Heart right ventricle (tissue), 16 donors: ENCODE results near the gene KLHDC7B. TPM values are rescaled to one million over a fixed set of nuclear protein-coding genes. Genes with fewer than 3 reads are reported as not detected.

Experiments used
- ATAC-seq, 8 donors: fragments of 200-7000 bp; cut with Tn5 transposase; one replicate each; pipeline ENCODE4 v1.9.1; 2020; ENCODE audit warnings: mild to moderate bottlenecking in 8 of 8, moderate library complexity in 8 of 8, moderate number of reproducible peaks in 1 of 8
- DNase-seq, 2 donors: peaks; one replicate each; pipeline ENCODE4 v3.0.0-alpha.2; 2020
- H3K27ac ChIP-seq, 10 donors: fragments of 200-600 bp; sonication (generic) in 2 of 10; one replicate each; pipeline versions ENCODE4 v1.5.0 to v1.8.0; 2020 to 2022; ENCODE audit warnings: mild to moderate bottlenecking in 3 of 10
- H3K27me3 ChIP-seq, 7 donors: fragments of 200-600 bp; one replicate each; pipeline ENCODE4 v1.8.0; 2021 to 2022; ENCODE audit warnings: mild to moderate bottlenecking in 2 of 7
- H3K36me3 ChIP-seq, 9 donors: fragments of 200-600 bp; sonication (generic) in 1 of 9; one replicate each; pipeline versions ENCODE4 v1.5.0 to v1.8.0; 2020 to 2022; ENCODE audit warnings: mild to moderate bottlenecking in 2 of 9
- H3K4me1 ChIP-seq, 9 donors: fragments of 200-600 bp; sonication (generic) in 1 of 9; one replicate each; pipeline versions ENCODE4 v1.5.0 to v1.8.0; 2020 to 2022; ENCODE audit warnings: mild to moderate bottlenecking in 4 of 9
- H3K4me3 ChIP-seq, 10 donors: fragments of 200-600 bp; sonication (generic) in 2 of 10; one replicate each; pipeline versions ENCODE4 v1.5.0 to v1.8.0; 2020 to 2022; ENCODE audit warnings: mild to moderate bottlenecking in 7 of 10, moderate library complexity in 2 of 10
- H3K9me3 ChIP-seq, 11 donors: fragments of 200-600 bp in 10 of 11; sonication (generic) in 2 of 11; one replicate each; pipeline versions ENCODE4 v1.5.0 to v1.8.0; 2013 to 2022; ENCODE audit warnings: mild to moderate bottlenecking in 2 of 11, control low read depth in 1 of 11, moderate library complexity in 1 of 11
- CTCF ChIP-seq, 9 donors: fragments of 200-600 bp; sonication (generic) in 2 of 9; IDR thresholded peaks; one replicate each; pipeline versions ENCODE4 v1.5.0 to v1.8.0; 2021 to 2022; ENCODE audit warnings: antibody characterized with exemption in 9 of 9, mild to moderate bottlenecking in 5 of 9, moderate library complexity in 1 of 9
- WGBS, 2 donors: extraction: QIAGEN DNeasy Blood & Tissue Kit; methylation state at CpG; one replicate each; pipeline ENCODE4 v1.1.7; 2013; ENCODE audit warnings: inconsistent platforms in 1 of 2; 5-methylcytosine and 5-hydroxymethylcytosine counted together
- intact Hi-C, 10 donors: fragments of 100-400 bp; cut with DNase I; formaldehyde crosslinking; loops; one replicate each; pipeline versions ENCODE4 v1.11.1 to v1.14.2; 2022
- polyA plus RNA-seq, 2 donors: library from polyadenylated mRNA; stranded (reverse); fragments of 200-250 nt; gene quantifications; one replicate each; pipeline ENCODE4 v1.2.3, GENCODE V29; 2013
- total RNA-seq, 10 donors: library from RNA; stranded (reverse); fragmentation: NEBNext Ultra II Directional in 3 of 10; extraction: Animal tissue kit (Norgen Biotek cat#: 25700) in 3 of 10; gene quantifications; one replicate each; pipeline versions ENCODE4 v1.2.1 to v1.2.4, GENCODE V29; 2021 to 2023
- donor health status: Arrhythmogenic right ventricular cardiomyopathy.
- donor health status: ischemic (EF 13 %, LVEDD 7.1; RV severe dilation, severe dysfunction).
- donor health status: healthy with polysubstance abuse.
- donor health status: DM: no; HTN: yes; CAD: no.
- donor health status: DM: no; HTN: no; CAD: no.
- donor health status: ischemic (EF 25% LVEDD 6.9; RV normal size, moderate dysfunction).
- donor health status: ischemic (EF 25% LVEDD 5.7; RV mildly dilated, moderate dysfunction).
- donor health status: healthy.
- donor health status: DM: yes; HTN: yes; CAD: no.
- donor health status: Ischemic cardiomyopathy.
- donor health status: ischemic (EF 35%, LVEDD 5.7; RV mildly dilated, moderate dysfunction).
- donor health status: nonischemic (EF 11% LVEDD 7.7; RV severe dilation, severe dysfunction).
- donor health status: DM: yes; HTN: yes; CAD: no.
- donor health status: PGD.
- donor health status: ischemic (EF 29% LVEDD 5.4; RV normal size, mild dysfunction).
- donor health status: nonischemic (EF 23%, LVEDD 6.1; RV moderate dilation, normal function).

Gene KLHDC7B
- total and polyA plus RNA-seq, 12 donors = 0.10 to 1.3 (median 0.13) TPM; not detected in 7

DNA sequence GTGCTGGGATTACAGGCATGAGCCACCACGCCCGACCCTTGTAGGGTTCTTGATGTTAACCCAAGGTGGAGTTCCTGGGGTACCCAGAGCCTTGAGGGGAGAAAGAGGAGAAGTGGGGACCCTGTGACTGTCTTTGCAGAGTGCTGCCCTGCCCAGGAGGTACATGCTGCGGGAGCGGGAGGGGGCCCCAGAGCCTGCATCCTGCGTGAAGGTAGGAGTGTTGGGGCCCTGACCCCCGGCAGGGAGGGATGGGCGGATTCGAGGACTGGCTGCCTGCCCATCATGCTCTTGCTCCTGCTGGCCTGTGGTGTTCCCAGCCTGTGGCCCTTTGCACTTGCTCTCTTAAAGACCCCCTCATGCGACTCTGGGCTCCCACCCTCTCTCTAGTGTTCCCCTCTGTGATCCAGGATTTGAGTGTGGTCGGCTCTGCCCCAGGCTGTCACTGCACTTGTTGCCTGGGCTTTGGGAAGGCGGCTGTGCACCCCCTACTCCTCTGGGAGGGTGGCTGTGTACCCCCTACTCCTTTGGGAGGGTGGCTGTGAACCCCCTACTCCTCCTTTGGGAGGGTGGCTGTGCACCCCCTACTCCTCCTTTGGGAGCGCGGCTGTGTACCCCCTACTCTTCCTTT, 24.8 kb upstream of the KLHDC7B start:
- no peak for DNase-seq
- TF ChIP-seq CTCF (IDR thresholded peaks at IDR 0.05) = no peak
- Histone ChIP-seq H3K27me3 (no peaks in the 10 kb centered on the region), H3K9me3 (no peaks in the 10 kb centered on the region), H3K27ac (no peak overlapping the region), H3K4me3 (no peak overlapping the region), H3K36me3 (peaks cover 0 to 87% (median 44%) of the 10 kb centered on the region in 9 donors), H3K4me1 (peaks cover 4 to 17% (median 14%) of the 10 kb centered on the region in 9 donors)
- ATAC-seq = no peak
- intact Hi-C loops = loop anchor here in 2 of 10 donors (5.0 to 10.0 kb wide), 2 partner anchors 61 to 276 kb away; partner anchors contain the start of genes CHKB (in 1 of the 2) and TUBGCP6 (in 1 of the 2)
- 94 to 95% methylated on average over 13 of the region's 13 CpGs for WGBS, 2 donors

DNA sequence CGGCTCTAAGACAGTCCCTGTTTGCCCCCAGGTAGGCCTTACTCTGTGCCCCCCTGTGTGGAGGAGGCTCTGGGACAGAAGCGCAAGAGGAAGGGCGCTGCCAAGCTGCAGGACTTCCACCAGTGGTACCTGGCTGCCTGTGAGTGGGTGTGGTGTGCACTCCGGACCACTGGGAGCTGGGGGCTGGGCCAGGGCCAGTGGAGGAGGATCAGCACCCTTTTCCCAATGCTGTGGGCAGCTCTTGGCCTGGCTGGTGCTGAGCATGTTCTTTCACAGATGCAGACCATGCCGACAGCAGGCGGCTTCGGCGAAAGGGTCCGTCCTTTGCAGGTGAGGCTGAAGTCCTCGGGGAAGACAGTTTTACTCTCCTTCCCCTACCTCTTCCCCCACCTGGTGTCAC, 24.0 kb upstream of the KLHDC7B start:
- intact Hi-C loops = loop anchor here in 2 of 10 donors (5.0 to 10.0 kb wide), 2 partner anchors 61 to 277 kb away; partner anchors contain the start of genes CHKB (in 1 of the 2) and TUBGCP6 (in 1 of the 2)
- no peak overlapping the region for H3K4me3 ChIP-seq
- no peaks in the 10 kb centered on the region for H3K9me3 ChIP-seq
- 91 to 94% methylated on average over 10 of the region's 10 CpGs for WGBS, 2 donors
- peaks cover 0 to 79% (median 44%) of the 10 kb centered on the region in 9 donors for H3K36me3 ChIP-seq
- no peak for TF ChIP-seq CTCF (IDR thresholded peaks at IDR 0.05)
- no peaks in the 10 kb centered on the region for H3K27me3 ChIP-seq
- H3K27ac ChIP-seq = no peak overlapping the region
- DNase-seq = no peak
- no peak for ATAC-seq
- H3K4me1 ChIP-seq = peaks cover 4 to 22% (median 20%) of the 10 kb centered on the region in 9 donors

DNA sequence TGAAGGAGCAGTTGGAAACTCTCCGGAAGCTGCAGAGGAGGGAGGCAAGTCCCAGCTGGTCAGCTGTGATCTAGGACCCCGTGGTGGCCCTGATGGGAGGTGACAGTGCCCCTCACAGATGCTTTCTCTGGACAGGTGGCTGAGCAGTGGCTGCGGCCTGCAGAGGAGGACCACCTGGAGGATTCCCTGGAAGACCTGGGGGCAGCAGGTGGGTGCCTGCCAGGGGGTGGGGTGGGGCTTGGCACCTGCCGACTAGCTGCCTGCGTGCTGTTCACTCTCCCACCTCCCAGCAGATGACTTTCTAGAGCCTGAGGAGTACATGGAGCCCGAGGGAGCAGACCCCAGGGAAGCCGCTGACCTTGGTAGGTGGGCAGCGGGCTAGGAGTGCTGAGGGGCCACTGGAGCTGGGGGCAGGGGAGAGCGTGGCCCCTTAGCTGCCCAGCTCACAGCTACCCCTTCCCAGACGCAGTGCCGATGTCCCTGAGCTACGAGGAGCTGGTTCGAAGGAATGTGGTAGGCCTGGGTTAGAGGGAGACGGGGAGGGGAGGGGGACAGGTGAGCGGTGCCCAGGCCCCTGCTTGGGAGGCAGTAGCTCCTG, 23.4 kb upstream of the KLHDC7B start:
- intact Hi-C loops = loop anchor here in 2 of 10 donors (5.0 to 10.0 kb wide), 2 partner anchors 60 to 278 kb away; partner anchors contain the start of genes CHKB (in 1 of the 2) and TUBGCP6 (in 1 of the 2)
- peaks cover 4 to 28% (median 26%) of the 10 kb centered on the region in 9 donors for H3K4me1 ChIP-seq
- no peaks in the 10 kb centered on the region for H3K27me3 ChIP-seq
- no peak for TF ChIP-seq CTCF (IDR thresholded peaks at IDR 0.05)
- no peak overlapping the region for H3K4me3 ChIP-seq
- no peak overlapping the region for H3K27ac ChIP-seq
- ATAC-seq (no peak), DNase-seq (no peak)
- H3K36me3 ChIP-seq = peaks cover 0 to 74% (median 44%) of the 10 kb centered on the region in 9 donors
- H3K9me3 ChIP-seq = no peaks in the 10 kb centered on the region
- WGBS, 2 donors = 91 to 92% methylated on average over 15 of the region's 15 CpGs

GRCh38 chr22:50522806-50523438, 22.8 kb upstream of the KLHDC7B start:
- 84 to 87% methylated on average over 22 of the region's 22 CpGs for WGBS, 2 donors
- Histone ChIP-seq H3K27me3 (no peaks in the 10 kb centered on the region), H3K4me3 (no peak overlapping the region), H3K27ac (no peak overlapping the region), H3K36me3 (peaks cover 0 to 74% (median 44%) of the 10 kb centered on the region in 9 donors), H3K4me1 (peaks cover 4 to 34% (median 27%) of the 10 kb centered on the region in 9 donors), H3K9me3 (no peaks in the 10 kb centered on the region)
- intact Hi-C loops = loop anchor here in 2 of 10 donors (5.0 to 10.0 kb wide), 2 partner anchors 59 to 278 kb away; partner anchors contain the start of genes CHKB (in 1 of the 2) and TUBGCP6 (in 1 of the 2)
- no peak for DNase-seq
- no peak for TF ChIP-seq CTCF (IDR thresholded peaks at IDR 0.05)
- no peak for ATAC-seq
